H1 (cell line): ENCODE data around the gene TERC. TPM values are rescaled to one million over a fixed set of nuclear protein-coding genes. Genes with fewer than 3 reads are reported as not detected.

ENCODE experiments used
- CTCF ChIA-PET: fragments of 300-600 bp; sonication (Branson Sonifier 250); formaldehyde crosslinking; loops from one replicate; lab custom pipeline; 2021; ENCODE audit not compliant: partially characterized antibody; lab: Charles Lee
- POLR2A ChIA-PET: fragments of 300-600 bp; sonication (Branson Sonifier 250); formaldehyde crosslinking; loops from one replicate; lab custom pipeline; 2021; ENCODE audit warnings: inconsistent platforms; ENCODE audit not compliant: partially characterized antibody; lab: Charles Lee
- DNase-seq, 2 experiments: peaks; one replicate each; pipeline versions ENCODE4 v3.0.0 to v3.0.0-alpha.2; 2010 to 2022; ENCODE audit warnings: low spot score in 2 of 2, low read depth in 1 of 2, mixed read lengths in 1 of 2
- FAIRE-seq: peaks from 2 replicates; lab custom pipeline; 2011; peaks lifted over from hg19 to GRCh38; lab: Jason Lieb, UNC
- H2AFZ ChIP-seq: 2 replicates; pipeline ENCODE4 v1.8.1; 2012; ENCODE audit warnings: low read length, inconsistent platforms
- H2AK5ac ChIP-seq: 2 replicates; pipeline ENCODE4 v1.6.1; 2013; ENCODE audit warnings: low read depth, low read length
- H2BK120ac ChIP-seq: replicated peaks from 2 replicates; pipeline ENCODE3; 2013; ENCODE audit warnings: low read depth, low read length, inconsistent platforms
- H2BK12ac ChIP-seq: 2 replicates; pipeline ENCODE4 v1.6.1; 2013; ENCODE audit warnings: low read depth, low read length
- H2BK15ac ChIP-seq: 2 replicates; pipeline ENCODE4 v1.6.1; 2013; ENCODE audit warnings: low read length
- H2BK20ac ChIP-seq: 2 replicates; pipeline ENCODE4 v1.6.1; 2013; ENCODE audit warnings: low read length
- H2BK5ac ChIP-seq: 2 replicates; pipeline ENCODE4 v1.6.1; 2013; ENCODE audit warnings: low read depth, low read length
- H3K14ac ChIP-seq: 2 replicates; pipeline ENCODE4 v1.6.1; 2013; ENCODE audit warnings: inconsistent platforms; ENCODE audit not compliant: insufficient read length
- H3K18ac ChIP-seq: 2 replicates; pipeline ENCODE4 v1.6.1; 2013; ENCODE audit warnings: low read length; ENCODE audit errors: extremely low read depth
- H3K23ac ChIP-seq: 2 replicates; pipeline ENCODE4 v1.6.1; 2013; ENCODE audit warnings: inconsistent platforms; ENCODE audit not compliant: insufficient read length
- H3K23me2 ChIP-seq: 2 replicates; pipeline ENCODE4 v1.6.1; 2013; ENCODE audit warnings: low read depth, low read length
- H3K27ac ChIP-seq: 2 replicates; pipeline ENCODE4 v1.6.1; 2011; ENCODE audit warnings: low read depth, low read length, inconsistent platforms
- H3K27me3 ChIP-seq, 4 experiments: replicated peaks in 1 of 4; 1 replicate in 1 of 4; 2 replicates in 3 of 4; pipeline versions ENCODE4 v1.6.1 to v1.8.1; 2011 to 2013; ENCODE audit warnings: low read length in 3 of 4, mild to moderate bottlenecking in 3 of 4, inconsistent platforms in 2 of 4, mixed read lengths in 2 of 4, moderate library complexity in 1 of 4; ENCODE audit not compliant: control insufficient read depth in 3 of 4, insufficient read depth in 3 of 4; ENCODE audit errors: extremely low read depth in 1 of 4
- H3K36me3 ChIP-seq, 4 experiments: 2 replicates each; pipeline versions ENCODE4 v1.6.1 to v1.8.1; 2011 to 2013; ENCODE audit warnings: mild to moderate bottlenecking in 4 of 4, low read length in 3 of 4, moderate library complexity in 2 of 4, control low read depth in 1 of 4, inconsistent platforms in 1 of 4; ENCODE audit not compliant: insufficient read depth in 4 of 4, control insufficient read depth in 2 of 4
- H3K4ac ChIP-seq: replicated peaks from 2 replicates; pipeline ENCODE3; 2013; ENCODE audit warnings: low read length, low read depth, mixed read lengths, inconsistent platforms; ENCODE audit not compliant: insufficient read length
- H3K4me1 ChIP-seq, 4 experiments: replicated peaks in 1 of 4; 1 replicate in 1 of 4; 2 replicates in 3 of 4; pipeline versions ENCODE4 v1.6.1 to v1.8.1; 2011 to 2013; ENCODE audit warnings: low read length in 3 of 4, inconsistent platforms in 2 of 4, mixed read lengths in 1 of 4; ENCODE audit not compliant: insufficient read depth in 4 of 4, control insufficient read depth in 3 of 4
- H3K4me2 ChIP-seq, 2 experiments: 2 replicates each; pipeline versions ENCODE4 v1.6.1 to v1.8.1; 2011 to 2013; ENCODE audit warnings: low read depth in 2 of 2, low read length in 2 of 2, control low read depth in 1 of 2, inconsistent platforms in 1 of 2, mild to moderate bottlenecking in 1 of 2; ENCODE audit not compliant: insufficient read depth in 1 of 2
- H3K4me3 ChIP-seq, 4 experiments: fragments of 200-600, 300-600 bp in 1 of 4; sonication (generic), shearing (Covaris generic), sonication (Bioruptor Twin) in 1 of 4; 2 replicates each; pipeline versions ENCODE4 v1.5.1 to v1.8.1; 2011 to 2016; ENCODE audit warnings: low read length in 4 of 4, low read depth in 3 of 4, control low read depth in 2 of 4, inconsistent platforms in 2 of 4, mild to moderate bottlenecking in 2 of 4, mixed read lengths in 1 of 4, moderate library complexity in 1 of 4; ENCODE audit not compliant: insufficient read depth in 2 of 4; ENCODE audit errors: extremely low read depth in 1 of 4
- H3K56ac ChIP-seq: replicated peaks from 2 replicates; pipeline ENCODE3; 2013; ENCODE audit warnings: low read depth, mild to moderate bottlenecking, mixed read lengths, low read length, inconsistent platforms; ENCODE audit not compliant: insufficient read length
- H3K79me1 ChIP-seq: 2 replicates; pipeline ENCODE4 v1.6.1; 2013; ENCODE audit warnings: low read depth, low read length, control low read depth
- H3K79me2 ChIP-seq, 2 experiments: 2 replicates each; pipeline versions ENCODE4 v1.6.1 to v1.8.1; 2012 to 2013; ENCODE audit warnings: low read length in 2 of 2, mild to moderate bottlenecking in 2 of 2, inconsistent platforms in 1 of 2; ENCODE audit not compliant: insufficient read depth in 2 of 2, control insufficient read depth in 1 of 2
- H3K9ac ChIP-seq, 4 experiments: replicated peaks in 1 of 4; 1 replicate in 1 of 4; 2 replicates in 3 of 4; pipeline versions ENCODE4 v1.6.1 to v1.8.1; 2011 to 2013; ENCODE audit warnings: low read depth in 3 of 4, low read length in 3 of 4, control low read depth in 2 of 4, mild to moderate bottlenecking in 2 of 4, moderate library complexity in 2 of 4, inconsistent platforms in 1 of 4; ENCODE audit errors: extremely low read depth in 1 of 4
- H3K9me3 ChIP-seq, 2 experiments: 2 replicates each; pipeline versions ENCODE4 v1.6.1 to v1.8.1; 2012 to 2013; ENCODE audit warnings: mild to moderate bottlenecking in 2 of 2, moderate library complexity in 2 of 2, control low read depth in 1 of 2, inconsistent platforms in 1 of 2, low read depth in 1 of 2, low read length in 1 of 2, mixed read lengths in 1 of 2; ENCODE audit not compliant: insufficient read depth in 2 of 2
- H4K20me1 ChIP-seq, 2 experiments: replicated peaks in 1 of 2; 2 replicates each; pipeline versions ENCODE3 to v1.8.1; 2011 to 2013; ENCODE audit warnings: inconsistent platforms in 2 of 2, low read length in 2 of 2, mild to moderate bottlenecking in 1 of 2; ENCODE audit not compliant: insufficient read depth in 2 of 2, control insufficient read depth in 1 of 2
- H4K5ac ChIP-seq: 2 replicates; pipeline ENCODE4 v1.6.1; 2013; ENCODE audit warnings: low read length, low read depth, mixed read lengths, inconsistent platforms; ENCODE audit not compliant: insufficient read length
- H4K8ac ChIP-seq: 2 replicates; pipeline ENCODE4 v1.8.0; 2013; ENCODE audit warnings: mild to moderate bottlenecking, moderate library complexity, low read length, inconsistent platforms; ENCODE audit not compliant: insufficient read depth; ENCODE audit errors: extremely low read depth
- H4K91ac ChIP-seq: replicated peaks from 2 replicates; pipeline ENCODE3; 2013; ENCODE audit warnings: low read length, mixed read lengths, inconsistent platforms; ENCODE audit not compliant: insufficient read length
- BCL11A ChIP-seq, 2 experiments: IDR thresholded peaks; one replicate each; pipeline ENCODE4 v1.6.1; 2011; ENCODE audit warnings: low read depth in 2 of 2, low read length in 2 of 2, mild to moderate bottlenecking in 2 of 2
- CEBPB ChIP-seq: IDR thresholded peaks from 2 replicates; pipeline ENCODE4 v1.6.1; 2012; ENCODE audit warnings: low read depth, low read length
- CTBP2 ChIP-seq: IDR thresholded peaks from 2 replicates; pipeline ENCODE4 v1.7.0; 2011; ENCODE audit warnings: borderline replicate concordance, mild to moderate bottlenecking, moderate library complexity, mixed read lengths, low read length; ENCODE audit not compliant: insufficient read depth, insufficient read length
- HDAC6 ChIP-seq: IDR thresholded peaks from one replicate; pipeline ENCODE4 v1.7.1; 2012; ENCODE audit warnings: low read depth, mild to moderate bottlenecking, inconsistent platforms, low read length, moderate library complexity
- KDM1A ChIP-seq: fragments of 200-600, 300-600 bp; sonication (generic); IDR thresholded peaks from 2 replicates; pipeline ENCODE4 v1.7.1; 2016; ENCODE audit warnings: mild to moderate bottlenecking, low read length, borderline replicate concordance
- RFX5 ChIP-seq: IDR thresholded peaks from 2 replicates; pipeline ENCODE4 v1.6.1; 2011; ENCODE audit warnings: low read depth, low read length, improper control_type of control experiment, borderline replicate concordance
- TAF1 ChIP-seq: IDR thresholded peaks from 2 replicates; pipeline ENCODE4 v1.6.1; 2011; ENCODE audit warnings: mild to moderate bottlenecking, low read depth, low read length
- WGBS, 2 experiments: shearing (Covaris generic) in 1 of 2; methylation state at CpG; one replicate each; pipeline versions ENCODE4 v1.1.6 to v1.1.7; 2013 to 2015; ENCODE audit warnings: low lambda C conversion rate in 2 of 2, mixed read lengths in 2 of 2, inconsistent platforms in 1 of 2, low coverage in 1 of 2, missing lambda C conversion rate in 1 of 2; ENCODE audit not compliant: insufficient replicate concordance in 2 of 2, insufficient coverage in 1 of 2, insufficient read length in 1 of 2; ENCODE audit errors: extremely low coverage in 1 of 2, missing lambda C conversion rate in 1 of 2; 5-methylcytosine and 5-hydroxymethylcytosine counted together
- polyA plus RNA-seq, 7 experiments: library from polyadenylated mRNA; depleted of rRNA in 3 of 7; stranded (reverse) in 5 of 7; unstranded in 2 of 7; fragments of >200 nt in 5 of 7; fragments of 200-250 nt in 2 of 7; gene quantifications; 1 replicate in 5 of 7; 2 replicates in 1 of 7; 4 replicates in 1 of 7; pipeline versions ENCODE4 v1.2.1 to v1.2.3, GENCODE V29; 2011 to 2013; ENCODE audit warnings: missing spikeins in 2 of 7, mixed read lengths in 2 of 7
- total RNA-seq: library from RNA; stranded (reverse); fragmentation: NEBNext Ultra II Directional; extraction: Animal tissue kit (Norgen Biotek cat#: 25700); gene quantifications from 2 replicates; pipeline ENCODE4 v1.2.1, GENCODE V29; 2021
- TF ChIP-seq, protein P1 (sequence below), 3 experiments: IDR thresholded peaks; 1 replicate in 2 of 3; 2 replicates in 1 of 3; pipeline versions ENCODE4 v1.5.1 to v1.6.1; 2011; ENCODE audit warnings: low read length in 3 of 3, mild to moderate bottlenecking in 3 of 3, inconsistent platforms in 2 of 3, low read depth in 1 of 3, moderate library complexity in 1 of 3; ENCODE audit not compliant: insufficient read depth in 1 of 3; ENCODE audit errors: control extremely low read depth in 1 of 3
- TF ChIP-seq, protein P2 (sequence below): IDR thresholded peaks from 2 replicates; pipeline ENCODE4 v1.6.1; 2012; ENCODE audit warnings: low read length, inconsistent platforms

The TERC gene
- total and polyA plus RNA-seq, 2 of the 8 experiments (the other 6 are each of a cell fraction or from before 2014, with no cell fraction given) = 2.3 to 17.0 TPM

DNA sequence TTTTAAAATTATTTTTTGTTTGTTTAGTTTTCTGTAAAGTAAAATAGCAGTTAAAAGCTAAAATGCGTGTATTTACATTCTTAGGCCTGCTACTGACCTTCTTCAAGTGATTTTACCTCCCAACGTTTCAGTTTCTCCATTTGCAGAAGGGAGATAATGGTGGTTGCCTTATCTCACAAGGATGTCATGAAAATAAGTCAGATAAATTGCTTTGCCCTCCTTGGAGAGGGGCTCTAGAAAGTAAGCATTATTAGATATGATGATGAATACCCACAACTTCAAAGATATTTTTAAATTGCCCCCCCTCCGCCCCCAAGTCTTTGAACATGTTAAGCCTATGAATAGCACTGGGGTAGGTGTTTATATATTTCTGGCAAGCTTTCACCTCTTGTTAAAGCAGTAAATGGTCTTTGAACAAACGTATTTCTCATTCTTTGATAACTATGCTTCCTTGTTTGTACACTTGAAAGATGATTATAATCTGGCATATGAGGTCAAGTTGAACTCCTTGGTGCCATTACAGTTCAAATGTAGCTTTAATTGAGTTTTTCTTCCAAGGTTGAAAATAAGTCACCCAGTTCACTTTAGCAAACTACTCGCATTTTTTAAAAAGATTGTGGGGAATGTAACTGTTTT, 6.4 kb downstream of the TERC start:
- Histone ChIP-seq H3K56ac (no peak overlapping the region), H3K79me2 (no peaks in the 10 kb centered on the region), H4K20me1 (no peaks in the 10 kb centered on the region), H2BK5ac (no peak overlapping the region), H2BK20ac (no peak overlapping the region), H3K9me3 (peaks cover 0 to 3% of the 10 kb centered on the region in 2 experiments; a peak in 1 of 4 replicates), H3K4ac (no peak overlapping the region), H3K27me3 (peaks cover 0 to 1% (median 0%) of the 10 kb centered on the region in 4 experiments; a peak in 1 of 7 replicates), H4K5ac (no peak overlapping the region), H2AFZ (no peak overlapping the region), H4K8ac (no peak overlapping the region), H2BK15ac (no peak overlapping the region), H4K91ac (no peak overlapping the region), H3K4me3 (no peak overlapping the region), H3K9ac (no peak overlapping the region), H3K18ac (no peak overlapping the region), H3K79me1 (no peaks in the 10 kb centered on the region), H2AK5ac (no peak overlapping the region), H2BK120ac (no peak overlapping the region), H3K36me3 (no peaks in the 10 kb centered on the region), H3K14ac (no peak overlapping the region), H3K4me1 (no peaks in the 10 kb centered on the region), H3K23ac (no peak overlapping the region), H2BK12ac (no peak overlapping the region), H3K23me2 (no peaks in the 10 kb centered on the region), H3K4me2 (no peak overlapping the region), H3K27ac (no peak overlapping the region)
- no peak for DNase-seq
- WGBS, 2 experiments = 83 to 100% methylated on average over 1 to 5 of the region's 5 CpGs
- FAIRE-seq = no peak
- ChIA-PET CTCF (interaction anchor here (0.7 to 2.5 kb wide), 2 partner anchors 12 to 14 kb away, joined by 3 to 7 read pairs; no protein-coding TSS in a partner anchor), POLR2A (no interaction called here)
- no peak for TF ChIP-seq CTBP2
- TF ChIP-seq, protein P1, sequence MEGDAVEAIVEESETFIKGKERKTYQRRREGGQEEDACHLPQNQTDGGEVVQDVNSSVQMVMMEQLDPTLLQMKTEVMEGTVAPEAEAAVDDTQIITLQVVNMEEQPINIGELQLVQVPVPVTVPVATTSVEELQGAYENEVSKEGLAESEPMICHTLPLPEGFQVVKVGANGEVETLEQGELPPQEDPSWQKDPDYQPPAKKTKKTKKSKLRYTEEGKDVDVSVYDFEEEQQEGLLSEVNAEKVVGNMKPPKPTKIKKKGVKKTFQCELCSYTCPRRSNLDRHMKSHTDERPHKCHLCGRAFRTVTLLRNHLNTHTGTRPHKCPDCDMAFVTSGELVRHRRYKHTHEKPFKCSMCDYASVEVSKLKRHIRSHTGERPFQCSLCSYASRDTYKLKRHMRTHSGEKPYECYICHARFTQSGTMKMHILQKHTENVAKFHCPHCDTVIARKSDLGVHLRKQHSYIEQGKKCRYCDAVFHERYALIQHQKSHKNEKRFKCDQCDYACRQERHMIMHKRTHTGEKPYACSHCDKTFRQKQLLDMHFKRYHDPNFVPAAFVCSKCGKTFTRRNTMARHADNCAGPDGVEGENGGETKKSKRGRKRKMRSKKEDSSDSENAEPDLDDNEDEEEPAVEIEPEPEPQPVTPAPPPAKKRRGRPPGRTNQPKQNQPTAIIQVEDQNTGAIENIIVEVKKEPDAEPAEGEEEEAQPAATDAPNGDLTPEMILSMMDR (IDR thresholded peaks at IDR 0.05; ENCODE audit: control extremely low read depth in 1 of 3, insufficient read depth in 1 of 3, low read depth in 1 of 3, low read length in 3 of 3) = no peak
- TF ChIP-seq, protein P2, sequence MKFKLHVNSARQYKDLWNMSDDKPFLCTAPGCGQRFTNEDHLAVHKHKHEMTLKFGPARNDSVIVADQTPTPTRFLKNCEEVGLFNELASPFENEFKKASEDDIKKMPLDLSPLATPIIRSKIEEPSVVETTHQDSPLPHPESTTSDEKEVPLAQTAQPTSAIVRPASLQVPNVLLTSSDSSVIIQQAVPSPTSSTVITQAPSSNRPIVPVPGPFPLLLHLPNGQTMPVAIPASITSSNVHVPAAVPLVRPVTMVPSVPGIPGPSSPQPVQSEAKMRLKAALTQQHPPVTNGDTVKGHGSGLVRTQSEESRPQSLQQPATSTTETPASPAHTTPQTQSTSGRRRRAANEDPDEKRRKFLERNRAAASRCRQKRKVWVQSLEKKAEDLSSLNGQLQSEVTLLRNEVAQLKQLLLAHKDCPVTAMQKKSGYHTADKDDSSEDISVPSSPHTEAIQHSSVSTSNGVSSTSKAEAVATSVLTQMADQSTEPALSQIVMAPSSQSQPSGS = no peak
- no peak for TF ChIP-seq CEBPB
- no peak for TF ChIP-seq RFX5
- no peak for TF ChIP-seq TAF1
- TF ChIP-seq KDM1A = no peak
- TF ChIP-seq BCL11A (IDR thresholded peaks at IDR 0.05; ENCODE audit: low read depth in 2 of 2, low read length in 2 of 2) = no peak
- TF ChIP-seq HDAC6 = no peak
